ENCODE measurements around the gene HEXD. TPM values are rescaled to one million over a fixed set of nuclear protein-coding genes. Genes with fewer than 3 reads are reported as not detected.
A peak's percentile ranks its signal among the peaks of the same experiment; 100 is the strongest.

Gene HEXD
- total RNA-seq, 1 donor from 2014 or later = 11.4 TPM

GRCh38 chr17:82414548-82415281 is 3.4 kb upstream of the HEXD start:
- no peak for DNase-seq (ENCODE audit: low read depth)
- no peak overlapping the region for H3K4me3 ChIP-seq (ENCODE audit: low read depth, low read length)
- TF ChIP-seq CTCF (conservative IDR thresholded peaks at IDR 0.05; ENCODE audit: low read depth, low read length) = peak; percentile 89

GRCh38 chr17:82415336-82415735 is 2.8 kb upstream of the HEXD start:
- DNase-seq (ENCODE audit: low read depth) = no peak
- no peak overlapping the region for H3K4me3 ChIP-seq (ENCODE audit: low read depth, low read length)

GRCh38 chr17:82415786-82416185 is 2.4 kb upstream of the HEXD start:
- H3K4me3 ChIP-seq (ENCODE audit: low read depth, low read length) = no peak overlapping the region
- no peak for TF ChIP-seq CTCF (conservative IDR thresholded peaks at IDR 0.05; ENCODE audit: low read depth, low read length)
- DNase-seq (ENCODE audit: low read depth) = no peak

More at GRCh38 chr17:82415336-82415735, 2.8 kb upstream of the HEXD start:
- TF ChIP-seq CTCF (conservative IDR thresholded peaks at IDR 0.05; ENCODE audit: low read depth, low read length) = no peak

- no peak for DNase-seq (ENCODE audit: low read depth)
- H3K4me3 ChIP-seq (ENCODE audit: low read depth, low read length) = no peak overlapping the region
- TF ChIP-seq CTCF (conservative IDR thresholded peaks at IDR 0.05; ENCODE audit: low read depth, low read length) = no peak
These were observed 1.9 kb upstream of the HEXD start for GRCh38 chr17:82416264-82416663.

GRCh38 chr17:82416771-82417170 is 1.4 kb upstream of the HEXD start:
- no peak overlapping the region for H3K4me3 ChIP-seq (ENCODE audit: low read depth, low read length)
- TF ChIP-seq CTCF (conservative IDR thresholded peaks at IDR 0.05; ENCODE audit: low read depth, low read length) = peak; percentile 12
- DNase-seq (ENCODE audit: low read depth) = no peak

GRCh38 chr17:82419540-82419939 is 1.4 kb downstream of the HEXD start:
- H3K4me3 ChIP-seq (ENCODE audit: low read depth, low read length) = peak overlapping the region; percentile 65
- TF ChIP-seq CTCF (conservative IDR thresholded peaks at IDR 0.05; ENCODE audit: low read depth, low read length) = no peak
- no peak for DNase-seq (ENCODE audit: low read depth)
